ENCODE results near the gene HOXC12. TPM values are rescaled to one million over a fixed set of nuclear protein-coding genes. Genes with fewer than 3 reads are reported as not detected.
A peak's percentile ranks its signal among the peaks of the same experiment; 100 is the strongest.

The HOXC12 gene
- total and polyA plus RNA-seq, 11 donors, result not detected

DNA sequence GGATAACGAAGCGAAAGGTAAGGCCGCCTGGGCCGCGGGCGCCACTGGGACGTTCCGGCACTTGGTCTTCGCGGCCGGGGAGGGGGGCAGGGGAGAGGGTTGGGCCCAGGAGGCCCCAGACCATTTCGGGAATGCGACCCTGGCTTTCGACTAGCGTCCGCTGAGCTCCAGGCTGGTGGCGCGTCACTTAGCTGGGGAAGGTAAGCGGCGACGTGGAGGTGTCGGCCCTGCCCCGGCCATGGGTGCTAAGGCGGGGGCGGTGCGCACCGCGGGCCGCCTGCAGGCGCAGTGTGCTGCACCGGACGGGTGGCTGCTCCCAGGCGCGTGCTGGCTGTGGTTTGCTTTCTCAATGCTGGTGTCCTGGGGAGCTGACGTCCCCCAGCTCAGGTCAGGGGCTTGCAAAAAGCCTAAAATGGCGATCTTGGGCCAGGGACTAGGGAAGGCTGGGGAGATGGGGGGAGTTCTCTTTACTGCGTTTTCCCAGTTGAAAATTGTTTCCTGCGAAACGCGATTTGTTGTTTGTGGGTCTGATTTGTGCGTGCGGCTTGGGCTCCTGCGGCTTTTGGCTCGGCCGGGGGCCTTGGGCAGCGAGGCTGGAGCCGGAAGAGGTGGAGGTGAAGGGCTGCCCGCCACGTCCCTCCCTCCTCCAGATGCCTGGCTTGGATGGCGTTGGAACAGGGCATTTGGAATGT, 31.4 kb downstream of the HOXC12 start:
- intact Hi-C loops (cut with DNase I), result loop anchor here in 1 of 10 donors (5.0 kb wide), 1 partner anchor 209 kb away; no protein-coding TSS in a partner anchor
- Histone ChIP-seq H3K4me1 (peaks cover 0 to 27% (median 13%) of the 10 kb centered on the region in 12 donors), H3K27me3 (peaks cover 68 to 100% (median 98%) of the 10 kb centered on the region in 9 donors), H3K36me3 (no peaks in the 10 kb centered on the region), H3K4me3 (peak overlapping the region in 1 of 12 donors; percentile 15), H3K27ac (no peak overlapping the region), H3K9me3 (no peaks in the 10 kb centered on the region)
- DNase-seq (peak in 1 of 5 donors; percentile 19), ATAC-seq (peak in 1 of 4 donors; percentile 25)
- TF ChIP-seq, protein P1, sequence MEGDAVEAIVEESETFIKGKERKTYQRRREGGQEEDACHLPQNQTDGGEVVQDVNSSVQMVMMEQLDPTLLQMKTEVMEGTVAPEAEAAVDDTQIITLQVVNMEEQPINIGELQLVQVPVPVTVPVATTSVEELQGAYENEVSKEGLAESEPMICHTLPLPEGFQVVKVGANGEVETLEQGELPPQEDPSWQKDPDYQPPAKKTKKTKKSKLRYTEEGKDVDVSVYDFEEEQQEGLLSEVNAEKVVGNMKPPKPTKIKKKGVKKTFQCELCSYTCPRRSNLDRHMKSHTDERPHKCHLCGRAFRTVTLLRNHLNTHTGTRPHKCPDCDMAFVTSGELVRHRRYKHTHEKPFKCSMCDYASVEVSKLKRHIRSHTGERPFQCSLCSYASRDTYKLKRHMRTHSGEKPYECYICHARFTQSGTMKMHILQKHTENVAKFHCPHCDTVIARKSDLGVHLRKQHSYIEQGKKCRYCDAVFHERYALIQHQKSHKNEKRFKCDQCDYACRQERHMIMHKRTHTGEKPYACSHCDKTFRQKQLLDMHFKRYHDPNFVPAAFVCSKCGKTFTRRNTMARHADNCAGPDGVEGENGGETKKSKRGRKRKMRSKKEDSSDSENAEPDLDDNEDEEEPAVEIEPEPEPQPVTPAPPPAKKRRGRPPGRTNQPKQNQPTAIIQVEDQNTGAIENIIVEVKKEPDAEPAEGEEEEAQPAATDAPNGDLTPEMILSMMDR (IDR thresholded peaks at IDR 0.05), result no peak
- no peak for TF ChIP-seq POLR2A (IDR thresholded peaks at IDR 0.05)
- 2 to 4% (median 3%) methylated on average over 30 to 50 of the region's 50 CpGs for WGBS, 4 donors

DNA sequence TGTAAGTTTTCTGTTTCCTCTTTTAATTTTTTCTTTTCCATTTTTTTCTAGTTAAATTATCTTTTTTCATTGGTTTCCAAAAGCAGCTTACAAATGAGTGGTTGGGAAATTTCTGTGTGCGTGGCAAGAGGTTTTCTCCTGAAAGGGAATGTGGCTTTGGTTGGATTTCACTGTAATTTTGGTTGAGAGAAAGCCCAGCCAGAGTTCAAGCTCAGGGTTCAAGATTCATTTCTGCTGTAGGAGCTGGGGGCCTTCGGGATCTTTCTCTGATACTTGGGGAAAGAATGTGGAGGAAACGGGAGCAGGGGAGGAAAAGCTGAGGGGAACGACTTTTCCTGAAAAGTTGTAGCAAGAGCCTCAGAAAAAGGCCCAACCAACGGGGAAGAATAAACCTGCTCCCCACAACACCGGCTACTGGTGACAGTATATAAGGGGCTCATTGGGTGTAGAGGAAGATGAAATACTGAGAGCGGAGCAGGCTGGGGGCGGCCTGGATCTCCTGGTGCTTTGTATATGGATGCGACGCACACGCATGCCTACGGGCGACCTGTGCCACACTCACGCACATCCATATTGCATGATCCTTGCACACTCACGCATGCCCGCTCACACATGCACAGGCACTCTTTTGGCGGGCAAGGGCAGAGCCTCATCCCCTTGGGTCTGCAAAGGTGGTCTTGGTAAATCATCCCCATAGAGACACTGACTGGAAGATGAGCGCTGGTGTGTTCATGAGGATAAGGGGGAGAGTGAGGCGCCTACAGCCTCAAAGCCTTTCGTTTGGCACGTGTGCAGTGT, 32.2 kb downstream of the HOXC12 start:
- Histone ChIP-seq H3K27me3 (peaks cover 72 to 100% (median 98%) of the 10 kb centered on the region in 9 donors), H3K4me3 (no peak overlapping the region), H3K27ac (no peak overlapping the region), H3K9me3 (no peaks in the 10 kb centered on the region), H3K36me3 (no peaks in the 10 kb centered on the region), H3K4me1 (peaks cover 0 to 27% (median 13%) of the 10 kb centered on the region in 12 donors)
- DNase-seq (no peak), ATAC-seq (no peak)
- intact Hi-C loops (cut with DNase I), result loop anchor here in 1 of 10 donors (5.0 kb wide), 1 partner anchor 210 kb away; no protein-coding TSS in a partner anchor
- 14 to 20% (median 16%) methylated on average over 21 of the region's 21 CpGs for WGBS, 4 donors
- TF ChIP-seq POLR2A (IDR thresholded peaks at IDR 0.05), result no peak
- TF ChIP-seq, protein P1 (IDR thresholded peaks at IDR 0.05), result no peak

DNA sequence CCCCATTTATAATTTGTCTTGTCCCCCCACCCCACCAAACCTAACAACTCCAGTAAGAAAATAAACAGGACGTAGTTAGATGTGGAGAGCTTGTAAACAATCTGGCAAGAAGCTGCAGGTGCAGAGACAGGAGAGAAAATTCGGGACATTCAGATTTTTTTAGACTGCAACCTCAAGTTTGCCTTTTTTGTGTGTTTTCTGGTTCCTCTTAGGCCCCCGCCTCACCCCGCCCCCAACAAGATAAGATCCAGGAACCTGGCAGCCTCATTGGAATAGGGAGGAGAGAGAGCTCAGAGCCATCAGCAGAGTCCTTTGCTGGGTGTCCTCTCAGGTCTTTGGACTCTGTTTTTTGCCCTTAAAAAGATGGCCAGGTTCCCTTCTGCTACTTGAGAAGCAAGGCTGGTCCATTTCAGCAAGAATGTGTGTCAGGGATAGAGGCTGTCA, 33.1 kb downstream of the HOXC12 start:
- TF ChIP-seq, protein P1 (IDR thresholded peaks at IDR 0.05), result no peak
- TF ChIP-seq POLR2A (IDR thresholded peaks at IDR 0.05), result no peak
- no peak for DNase-seq
- intact Hi-C loops (cut with DNase I), result loop anchor here in 1 of 10 donors (5.0 kb wide), 1 partner anchor 211 kb away; no protein-coding TSS in a partner anchor
- H3K36me3 ChIP-seq, result no peaks in the 10 kb centered on the region
- H3K4me1 ChIP-seq, result peaks cover 0 to 27% (median 13%) of the 10 kb centered on the region in 12 donors
- peaks cover 75 to 100% (median 98%) of the 10 kb centered on the region in 9 donors for H3K27me3 ChIP-seq
- no peaks in the 10 kb centered on the region for H3K9me3 ChIP-seq
- H3K4me3 ChIP-seq, result no peak overlapping the region
- ATAC-seq, result no peak
- no peak overlapping the region for H3K27ac ChIP-seq
- 9 to 18% (median 12%) methylated on average over 4 of the region's 4 CpGs for WGBS, 4 donors
